Right lobe of liver (tissue), 6 donors: ENCODE data around the gene CNOT8. TPM values are rescaled to one million over a fixed set of nuclear protein-coding genes. Genes with fewer than 3 reads are reported as not detected.

Source experiments
- ATAC-seq, 4 donors: fragments of 200-7000 bp; cut with Tn5 transposase; one replicate each; pipeline ENCODE4 v1.9.1; 2020; ENCODE audit warnings: mild to moderate bottlenecking in 4 of 4, moderate library complexity in 4 of 4
- DNase-seq, 3 donors: peaks; one replicate each; pipeline ENCODE4 v3.0.0-alpha.2; 2020
- H3K27ac ChIP-seq, 3 donors: fragments of 200-600 bp; one replicate each; pipeline ENCODE4 v1.8.0; 2022
- H3K27me3 ChIP-seq, 2 donors: fragments of 200-600 bp; one replicate each; pipeline ENCODE4 v1.8.0; 2022
- H3K36me3 ChIP-seq, 4 donors: fragments of 200-600 bp; sonication (generic) in 1 of 4; one replicate each; pipeline versions ENCODE4 v1.5.1 to v1.8.0; 2017 to 2022; ENCODE audit warnings: control low read depth in 1 of 4
- H3K4me1 ChIP-seq, 4 donors: fragments of 200-600 bp; sonication (generic) in 1 of 4; one replicate each; pipeline versions ENCODE4 v1.5.1 to v1.8.0; 2017 to 2022; ENCODE audit warnings: control low read depth in 1 of 4
- H3K4me3 ChIP-seq, 3 donors: fragments of 200-600 bp; one replicate each; pipeline ENCODE4 v1.8.0; 2022
- H3K9me3 ChIP-seq, 4 donors: fragments of 200-600 bp; sonication (generic) in 1 of 4; one replicate each; pipeline versions ENCODE4 v1.5.1 to v1.8.0; 2017 to 2022; ENCODE audit warnings: control low read depth in 1 of 4
- POLR2A ChIP-seq: fragments of 450-650 bp; IDR thresholded peaks from one replicate; pipeline ENCODE4 v1.6.1; 2017; ENCODE audit warnings: antibody characterized with exemption, mild to moderate bottlenecking
- WGBS: methylation state at CpG from one replicate; pipeline ENCODE4 v1.1.6; 2018; ENCODE audit warnings: low coverage, low lambda C conversion rate; ENCODE audit not compliant: insufficient coverage; ENCODE audit errors: missing lambda C conversion rate; 5-methylcytosine and 5-hydroxymethylcytosine counted together
- intact Hi-C, 2 donors: fragments of 100-400 bp; cut with DNase I; formaldehyde crosslinking; loops; one replicate each; pipeline versions ENCODE4 v1.11.2 to v1.14.1; 2022
- total RNA-seq, 6 experiments: library from RNA; depleted of rRNA in 2 of 6; stranded (reverse); fragments of >200 nt in 2 of 6; fragmentation: NEBNext Ultra II Directional in 3 of 6; extraction: Animal tissue kit (Norgen Biotek cat#: 25700) in 3 of 6; gene quantifications; one replicate each; pipeline versions ENCODE4 v1.1.0 to v1.2.4, GENCODE V29; 2016 to 2023
- TF ChIP-seq, protein P1 (sequence below), 4 donors: fragments of 200-600 bp in 3 of 4; fragments of 450-650 bp in 1 of 4; IDR thresholded peaks; one replicate each; pipeline versions ENCODE4 v1.5.1 to v1.8.0; 2016 to 2022; ENCODE audit warnings: antibody characterized with exemption in 4 of 4, mild to moderate bottlenecking in 2 of 4
- donor health status: DM: no; HTN: yes; CAD: no.
- donor health status: DM: no; HTN: no; CAD: no.
- donor health status: DM: no; HTN: no; CAD: no.
- donor health status: DM: no; HTN: yes; CAD: no.
- donor health status: DM: no; HTN: yes; CAD: no.

Gene CNOT8
- total RNA-seq, 6 experiments from 2014 or later = 12.4 to 19.6 (median 16.5) TPM

GRCh38 chr5:154881986-154882385 lies 23.6 kb downstream of the CNOT8 start:
- Histone ChIP-seq H3K27me3 (no peaks in the 10 kb centered on the region), H3K36me3 (peaks cover 0 to 20% (median 2%) of the 10 kb centered on the region in 4 donors), H3K4me3 (no peak overlapping the region), H3K4me1 (no peaks in the 10 kb centered on the region), H3K9me3 (peaks cover 0 to 12% (median 1%) of the 10 kb centered on the region in 4 donors), H3K27ac (no peak overlapping the region)
- intact Hi-C loops = no loop called here
- 69% methylated on average over 3 of the region's 4 CpGs for WGBS
- ATAC-seq (peak in 3 of 4 donors; percentile 41 to 57 (median 52)), DNase-seq (no peak)
- TF ChIP-seq POLR2A = no peak

DNA sequence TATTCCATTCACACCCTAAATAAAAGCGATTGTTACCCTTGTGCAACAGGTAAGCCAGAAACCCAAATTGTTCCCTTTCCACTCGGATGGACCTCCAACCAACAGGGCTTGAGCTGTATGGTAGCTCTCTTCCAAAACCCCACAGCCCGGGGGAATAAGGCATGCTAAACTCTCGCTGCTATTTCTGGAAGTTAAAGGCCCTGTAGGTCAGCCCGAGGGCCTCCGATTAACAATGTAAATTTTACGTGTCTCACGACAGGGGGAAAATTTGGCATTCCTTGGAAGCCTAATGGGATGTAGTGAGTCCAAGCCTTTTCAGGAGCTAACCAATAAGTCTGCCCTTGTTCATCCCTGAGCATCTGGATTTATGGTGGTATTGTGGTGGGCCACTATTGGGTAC lies 26.0 kb downstream of the CNOT8 start:
- no peak for ATAC-seq
- intact Hi-C loops = no loop called here
- DNase-seq = no peak
- peaks cover 0 to 14% (median 1%) of the 10 kb centered on the region in 4 donors for H3K9me3 ChIP-seq
- 100% methylated on average over 4 of the region's 8 CpGs for WGBS
- H3K36me3 ChIP-seq = peaks cover 0 to 27% (median 19%) of the 10 kb centered on the region in 4 donors
- H3K27me3 ChIP-seq = no peaks in the 10 kb centered on the region
- no peaks in the 10 kb centered on the region for H3K4me1 ChIP-seq
- H3K4me3 ChIP-seq = no peak overlapping the region
- no peak overlapping the region for H3K27ac ChIP-seq
- TF ChIP-seq POLR2A = no peak
- TF ChIP-seq, protein P1, sequence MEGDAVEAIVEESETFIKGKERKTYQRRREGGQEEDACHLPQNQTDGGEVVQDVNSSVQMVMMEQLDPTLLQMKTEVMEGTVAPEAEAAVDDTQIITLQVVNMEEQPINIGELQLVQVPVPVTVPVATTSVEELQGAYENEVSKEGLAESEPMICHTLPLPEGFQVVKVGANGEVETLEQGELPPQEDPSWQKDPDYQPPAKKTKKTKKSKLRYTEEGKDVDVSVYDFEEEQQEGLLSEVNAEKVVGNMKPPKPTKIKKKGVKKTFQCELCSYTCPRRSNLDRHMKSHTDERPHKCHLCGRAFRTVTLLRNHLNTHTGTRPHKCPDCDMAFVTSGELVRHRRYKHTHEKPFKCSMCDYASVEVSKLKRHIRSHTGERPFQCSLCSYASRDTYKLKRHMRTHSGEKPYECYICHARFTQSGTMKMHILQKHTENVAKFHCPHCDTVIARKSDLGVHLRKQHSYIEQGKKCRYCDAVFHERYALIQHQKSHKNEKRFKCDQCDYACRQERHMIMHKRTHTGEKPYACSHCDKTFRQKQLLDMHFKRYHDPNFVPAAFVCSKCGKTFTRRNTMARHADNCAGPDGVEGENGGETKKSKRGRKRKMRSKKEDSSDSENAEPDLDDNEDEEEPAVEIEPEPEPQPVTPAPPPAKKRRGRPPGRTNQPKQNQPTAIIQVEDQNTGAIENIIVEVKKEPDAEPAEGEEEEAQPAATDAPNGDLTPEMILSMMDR (IDR thresholded peaks at IDR 0.05) = no peak

GRCh38 chr5:154885439-154885838 lies 27.0 kb downstream of the CNOT8 start:
- Histone ChIP-seq H3K27me3 (no peaks in the 10 kb centered on the region), H3K4me3 (no peak overlapping the region), H3K36me3 (peaks cover 0 to 35% (median 19%) of the 10 kb centered on the region in 4 donors), H3K9me3 (peaks cover 0 to 14% (median 1%) of the 10 kb centered on the region in 4 donors), H3K27ac (no peak overlapping the region), H3K4me1 (no peaks in the 10 kb centered on the region)
- ATAC-seq (peak in 1 of 4 donors; percentile 25), DNase-seq (no peak)
- WGBS = 71% methylated on average over 2 of the region's 2 CpGs
- TF ChIP-seq, protein P1 (IDR thresholded peaks at IDR 0.05) = no peak
- intact Hi-C loops = no loop called here

DNA sequence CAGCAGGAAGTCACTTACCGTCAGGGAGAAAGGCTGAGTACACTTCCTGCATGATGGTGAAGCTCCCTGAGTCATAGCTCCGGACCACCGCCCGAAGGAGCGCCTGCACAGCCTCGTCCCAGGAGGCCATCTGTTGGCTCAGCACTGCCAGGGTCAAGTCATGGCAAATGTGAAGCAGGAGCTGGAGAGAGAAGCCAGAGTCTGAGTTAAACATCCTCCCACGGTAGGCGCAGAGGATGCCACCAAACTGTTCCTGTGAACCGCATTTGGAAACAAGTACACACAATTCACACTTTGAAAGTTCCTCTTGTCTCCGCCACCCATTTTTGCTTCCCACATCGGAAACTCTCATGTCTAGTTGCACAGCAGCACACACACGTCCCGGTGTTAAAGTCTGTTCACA lies 33.9 kb downstream of the CNOT8 start:
- Histone ChIP-seq H3K27ac (no peak overlapping the region), H3K4me1 (no peaks in the 10 kb centered on the region), H3K27me3 (no peaks in the 10 kb centered on the region), H3K36me3 (peaks cover 0 to 82% (median 23%) of the 10 kb centered on the region in 4 donors), H3K9me3 (no peaks in the 10 kb centered on the region), H3K4me3 (no peak overlapping the region)
- no peak for TF ChIP-seq POLR2A
- TF ChIP-seq, protein P1 (IDR thresholded peaks at IDR 0.05) = no peak
- WGBS = 81% methylated on average over 7 of the region's 13 CpGs
- intact Hi-C loops = no loop called here
- ATAC-seq = no peak
- DNase-seq = no peak

DNA sequence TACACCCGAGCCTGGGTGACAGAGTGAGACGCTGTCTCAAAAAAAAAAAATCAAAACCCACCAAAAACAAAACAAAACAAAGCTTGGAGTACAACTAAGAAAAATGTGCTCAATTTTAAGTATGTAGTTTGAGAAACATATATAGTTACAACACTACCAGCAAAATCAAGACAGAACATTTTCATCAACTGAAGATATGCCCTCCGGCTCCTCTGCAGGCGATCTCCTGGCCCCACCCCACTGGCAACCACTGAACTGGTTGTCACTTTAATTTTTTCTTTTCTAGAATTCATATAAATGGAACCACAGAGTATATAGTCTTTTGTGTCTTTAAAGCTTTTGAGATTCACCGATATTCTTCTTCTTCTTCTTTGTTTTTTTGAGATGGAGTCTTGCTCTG lies 35.0 kb downstream of the CNOT8 start:
- intact Hi-C loops = no loop called here
- no peaks in the 10 kb centered on the region for H3K4me1 ChIP-seq
- ATAC-seq (no peak), DNase-seq (no peak)
- no peak overlapping the region for H3K4me3 ChIP-seq
- no peaks in the 10 kb centered on the region for H3K9me3 ChIP-seq
- peaks cover 0 to 77% (median 23%) of the 10 kb centered on the region in 4 donors for H3K36me3 ChIP-seq
- WGBS = 84% methylated on average over 5 of the region's 5 CpGs
- H3K27me3 ChIP-seq = no peaks in the 10 kb centered on the region
- TF ChIP-seq, protein P1 (IDR thresholded peaks at IDR 0.05) = no peak
- TF ChIP-seq POLR2A = no peak
- H3K27ac ChIP-seq = no peak overlapping the region
